Breast epithelium (tissue), 3 donors: ENCODE data around the gene HAGHL.

ENCODE experiments used
- POLR2A ChIP-seq: fragments of 450-650 bp; IDR thresholded peaks from one replicate; pipeline ENCODE4 v1.6.1; 2016; ENCODE audit warnings: antibody characterized with exemption, mild to moderate bottlenecking, moderate library complexity
- POLR2AphosphoS5 ChIP-seq, 3 donors: sonication (generic); formaldehyde crosslinking; IDR thresholded peaks; one replicate each; pipeline ENCODE4 v1.6.1; 2017; ENCODE audit warnings: antibody characterized with exemption in 3 of 3
- TF ChIP-seq, protein P1 (sequence below), 3 donors: fragments of 450-650 bp; IDR thresholded peaks; one replicate each; pipeline ENCODE4 v1.5.1; 2016 to 2017; ENCODE audit warnings: antibody characterized with exemption in 3 of 3, mild to moderate bottlenecking in 3 of 3, moderate library complexity in 3 of 3

GRCh38 chr16:686459-687260, 40.2 kb upstream of the HAGHL start:
- TF ChIP-seq, protein P1, sequence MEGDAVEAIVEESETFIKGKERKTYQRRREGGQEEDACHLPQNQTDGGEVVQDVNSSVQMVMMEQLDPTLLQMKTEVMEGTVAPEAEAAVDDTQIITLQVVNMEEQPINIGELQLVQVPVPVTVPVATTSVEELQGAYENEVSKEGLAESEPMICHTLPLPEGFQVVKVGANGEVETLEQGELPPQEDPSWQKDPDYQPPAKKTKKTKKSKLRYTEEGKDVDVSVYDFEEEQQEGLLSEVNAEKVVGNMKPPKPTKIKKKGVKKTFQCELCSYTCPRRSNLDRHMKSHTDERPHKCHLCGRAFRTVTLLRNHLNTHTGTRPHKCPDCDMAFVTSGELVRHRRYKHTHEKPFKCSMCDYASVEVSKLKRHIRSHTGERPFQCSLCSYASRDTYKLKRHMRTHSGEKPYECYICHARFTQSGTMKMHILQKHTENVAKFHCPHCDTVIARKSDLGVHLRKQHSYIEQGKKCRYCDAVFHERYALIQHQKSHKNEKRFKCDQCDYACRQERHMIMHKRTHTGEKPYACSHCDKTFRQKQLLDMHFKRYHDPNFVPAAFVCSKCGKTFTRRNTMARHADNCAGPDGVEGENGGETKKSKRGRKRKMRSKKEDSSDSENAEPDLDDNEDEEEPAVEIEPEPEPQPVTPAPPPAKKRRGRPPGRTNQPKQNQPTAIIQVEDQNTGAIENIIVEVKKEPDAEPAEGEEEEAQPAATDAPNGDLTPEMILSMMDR (IDR thresholded peaks at IDR 0.05): no peak
- TF ChIP-seq POLR2A (no peak), POLR2AphosphoS5 (IDR thresholded peaks at IDR 0.05) (no peak)
